GM21515 (cell line): Measurements from ENCODE around the gene HOXC5.

Source experiments
- ATAC-seq: cut with Tn5 transposase; IDR thresholded peaks from one replicate; pipeline ENCODE4 v1.9.1; 2021; ENCODE audit not compliant: unreplicated experiment

The HOXC5 gene

DNA sequence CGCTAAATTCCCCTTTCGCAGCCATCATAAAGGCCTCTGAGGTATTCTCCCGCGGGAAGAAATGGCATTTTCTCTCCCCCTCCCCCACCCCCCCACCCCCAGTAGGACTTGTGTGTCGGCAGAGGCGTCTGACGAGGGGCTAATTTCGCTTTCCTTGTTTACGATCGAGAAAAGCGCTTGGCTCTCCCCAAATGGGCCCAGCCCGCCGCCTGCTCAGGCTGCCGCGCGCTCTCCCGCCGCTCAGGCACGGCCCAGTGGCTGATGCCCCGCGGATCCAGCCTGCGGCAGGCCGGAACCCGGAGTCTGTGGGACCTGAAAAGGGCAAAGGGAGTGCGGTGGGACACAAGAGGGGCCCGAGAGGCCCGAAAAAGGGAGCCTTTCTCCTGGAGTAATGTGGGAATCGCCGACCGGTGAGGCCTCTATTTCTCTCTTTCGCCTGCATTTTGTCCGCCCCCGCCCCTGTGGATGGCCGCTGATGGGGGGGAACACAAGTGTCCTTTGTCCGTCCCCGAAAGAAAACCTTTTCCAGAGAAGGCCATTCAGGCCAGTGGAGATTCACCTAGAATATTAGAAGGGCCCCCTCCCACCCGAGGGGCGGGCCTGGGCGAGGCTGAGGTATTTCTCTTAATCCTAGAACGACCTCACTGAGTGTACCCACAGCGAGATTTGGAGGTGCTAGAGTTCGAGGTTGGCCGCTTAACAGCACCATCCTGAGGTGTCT, 13.6 kb upstream of the HOXC5 start:
- ATAC-seq: no peak

DNA sequence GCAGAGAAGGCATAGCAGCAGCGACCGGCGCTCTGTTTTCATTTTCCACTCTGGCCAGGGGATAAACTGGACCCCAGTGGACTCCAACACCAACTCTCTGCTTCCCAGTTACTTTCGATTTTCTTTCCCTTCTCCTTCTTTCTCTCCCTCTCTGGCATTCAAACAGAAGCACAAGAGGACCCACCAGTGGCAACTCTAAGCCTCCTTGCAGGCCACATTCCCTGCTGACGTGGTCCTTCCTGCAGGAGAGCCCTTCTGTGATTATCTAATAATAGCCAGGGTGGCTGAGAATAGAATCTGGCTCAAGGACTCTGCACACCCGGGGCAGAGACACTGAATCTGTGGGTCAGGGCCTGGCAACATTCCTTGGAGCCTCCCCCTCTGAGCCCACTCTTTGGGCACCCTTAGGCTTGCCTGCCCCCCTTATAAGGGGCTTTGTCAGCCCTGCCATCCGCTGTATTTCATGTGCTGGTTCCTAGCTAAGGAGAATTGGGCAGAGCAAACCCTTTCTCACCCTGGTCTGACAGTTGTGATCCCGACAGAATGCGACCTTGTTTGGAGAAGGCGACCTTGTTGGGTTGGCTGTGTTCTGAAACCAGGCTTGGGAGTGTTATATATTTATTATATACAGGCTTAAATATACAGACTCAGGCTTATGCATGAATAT, 12.8 kb upstream of the HOXC5 start:
- ATAC-seq: no peak

DNA sequence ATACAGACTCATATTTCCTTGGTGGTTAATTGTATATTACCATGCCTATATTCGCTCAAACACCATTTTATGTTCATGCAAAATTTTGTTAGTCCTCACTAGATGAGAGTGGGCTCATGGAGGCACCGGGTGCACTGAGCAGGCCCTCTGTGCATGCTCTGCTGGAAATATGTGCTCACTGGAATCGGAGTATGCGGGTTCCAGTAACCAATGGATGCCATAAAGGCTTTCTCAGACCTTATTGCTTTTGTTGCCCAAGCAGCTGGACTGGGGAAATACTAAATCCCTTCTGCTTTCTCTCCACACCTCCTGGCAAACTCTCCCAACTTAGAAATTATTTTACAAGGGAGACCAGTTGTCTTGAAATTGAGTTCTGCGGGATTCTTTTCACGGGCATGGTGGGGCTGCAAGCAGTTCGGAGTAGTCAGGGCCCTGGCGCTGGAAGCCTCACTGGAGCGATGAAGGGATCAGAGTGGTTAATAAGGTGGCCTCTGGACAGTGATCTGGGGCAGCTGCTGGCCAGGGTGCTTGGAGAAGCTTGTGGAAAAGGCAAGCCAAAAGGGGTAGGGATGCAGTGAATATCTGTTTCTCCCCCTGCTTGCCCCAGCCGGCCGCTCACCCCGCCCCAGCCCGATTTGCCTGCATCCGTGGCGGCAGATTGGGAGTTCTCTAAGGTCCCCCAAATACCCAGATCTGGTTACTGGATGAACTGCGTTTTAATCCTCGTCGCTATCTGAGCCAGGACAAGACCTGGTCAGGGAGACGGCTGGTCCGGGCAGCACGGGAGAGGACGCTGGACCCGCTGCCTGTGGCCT, 12.1 kb upstream of the HOXC5 start:
- no peak for ATAC-seq

DNA sequence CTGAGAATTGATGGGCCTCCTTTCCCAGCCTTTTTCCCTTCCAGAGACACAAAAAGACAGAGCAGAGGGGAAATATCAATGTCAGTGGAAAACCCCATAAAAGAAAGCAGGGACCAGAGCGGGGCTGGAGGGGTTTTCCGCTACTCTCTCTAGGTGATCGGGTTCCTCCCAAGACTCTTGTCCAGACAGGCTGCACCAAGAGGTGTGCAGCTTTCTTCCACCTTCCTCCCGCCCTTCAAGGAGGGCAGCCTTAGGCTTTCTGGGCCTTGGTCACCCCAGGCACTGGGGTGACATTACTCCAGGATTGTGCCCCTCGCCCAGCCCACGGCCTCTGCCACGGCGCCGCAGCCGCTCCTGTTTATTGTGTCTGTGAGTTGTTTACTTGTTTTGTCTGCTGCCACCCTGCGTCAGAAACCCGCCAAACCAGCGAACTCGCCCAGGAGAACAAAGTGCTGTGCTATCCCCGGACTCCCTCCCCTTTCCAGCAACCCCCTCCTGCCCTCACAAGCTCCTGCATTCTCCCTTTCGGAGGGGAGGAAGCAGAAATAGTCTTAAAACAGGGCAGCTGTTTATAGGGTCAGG, 11.3 kb upstream of the HOXC5 start:
- no peak for ATAC-seq

DNA sequence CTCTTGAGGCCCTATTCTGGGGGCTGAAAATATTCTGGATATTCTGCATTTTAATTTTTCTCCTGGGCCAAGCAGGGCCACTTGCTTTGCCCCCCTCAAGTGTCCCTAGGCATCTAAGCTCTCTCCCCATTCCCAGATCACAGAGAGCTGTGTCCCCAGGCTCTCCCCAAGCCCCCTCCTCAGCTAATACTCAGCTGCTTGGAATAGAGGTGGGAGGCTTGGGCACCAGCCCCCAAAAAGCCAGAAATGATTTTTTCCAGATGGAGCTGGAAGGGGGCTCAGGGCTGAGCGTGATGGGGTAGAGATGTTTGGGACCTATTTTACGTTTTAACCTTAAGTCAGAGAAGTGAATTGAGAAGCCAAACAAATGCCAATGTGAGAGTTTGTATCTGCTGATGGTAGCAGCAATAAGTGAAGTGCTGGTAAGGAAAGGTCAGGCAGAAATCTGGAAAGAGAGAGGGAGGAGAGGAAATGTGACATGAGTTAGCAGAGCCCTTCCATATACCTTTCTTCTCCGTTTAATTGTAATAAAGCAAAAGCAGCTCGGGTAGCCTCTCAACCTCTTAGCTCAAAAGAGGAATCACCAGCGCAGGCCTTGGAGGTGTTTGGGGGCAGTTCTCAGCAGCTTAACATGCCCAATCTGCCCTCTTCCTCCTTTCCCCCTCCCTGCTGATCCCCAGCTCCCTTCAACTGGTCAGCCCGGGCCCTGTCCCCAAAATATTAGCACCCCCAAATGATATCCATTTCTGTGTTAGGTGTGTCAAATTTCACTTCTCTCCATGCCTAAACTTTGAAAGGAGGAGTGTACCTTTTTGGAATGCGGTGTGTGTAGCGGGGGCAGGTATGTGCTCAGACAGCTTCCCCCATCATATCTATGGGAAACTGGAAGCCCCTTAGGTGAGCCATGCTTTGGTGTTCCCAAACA, 9.6 kb upstream of the HOXC5 start:
- no peak for ATAC-seq

DNA sequence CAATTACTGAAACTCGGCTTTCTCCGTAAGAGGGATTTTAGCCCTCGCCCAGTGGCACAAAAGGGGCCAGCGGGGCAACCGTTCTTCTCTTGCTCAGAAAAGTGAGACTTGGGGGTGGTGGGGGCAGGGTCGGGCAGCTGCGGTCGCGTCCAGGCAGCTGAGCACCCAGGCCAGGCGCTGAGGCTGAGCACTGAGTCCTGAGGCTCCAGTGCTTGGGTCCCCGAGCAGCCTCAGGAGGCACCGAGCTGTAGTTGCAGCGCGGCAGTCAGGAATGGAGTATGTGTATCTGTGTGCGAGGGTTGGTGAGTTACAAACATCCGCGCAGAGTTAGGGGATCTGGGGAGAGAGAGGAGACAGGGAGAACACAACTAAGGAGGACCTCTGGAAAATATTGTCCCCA, 8.7 kb upstream of the HOXC5 start:
- no peak for ATAC-seq

DNA sequence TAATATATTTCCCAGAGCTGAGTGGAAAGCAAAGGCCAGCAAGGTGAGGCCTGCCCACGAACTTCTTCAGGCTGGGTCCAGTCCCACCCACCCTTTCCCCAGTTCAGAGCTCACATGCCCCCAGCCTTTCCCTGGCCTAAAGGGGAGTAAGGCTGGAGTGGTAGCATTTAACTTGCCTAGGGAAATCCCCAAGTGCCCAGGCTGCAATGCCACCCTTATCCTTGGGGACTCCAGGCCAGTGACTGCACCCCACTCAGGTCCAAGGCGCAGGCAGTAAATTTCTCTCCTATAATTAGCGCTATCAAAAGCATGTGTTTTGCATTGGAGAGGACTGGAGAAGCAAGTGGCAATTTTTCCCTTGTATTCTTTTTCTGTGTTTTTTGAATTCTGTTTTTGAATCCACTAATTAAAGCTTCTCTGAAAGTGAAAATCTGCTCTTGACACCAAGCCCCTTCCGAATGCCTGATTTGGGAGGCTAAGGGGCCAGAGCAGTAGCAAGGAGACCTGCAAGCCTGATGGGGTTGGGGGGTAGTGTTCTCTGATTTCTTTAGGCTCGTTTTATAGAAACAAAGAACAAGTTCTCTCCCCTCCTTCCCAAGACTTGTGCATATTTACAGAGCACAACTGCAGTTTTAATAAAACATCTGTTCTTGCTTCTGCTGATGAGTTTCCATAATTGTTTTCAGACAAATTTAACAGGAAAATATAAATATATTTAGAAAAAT, 8.1 kb upstream of the HOXC5 start:
- no peak for ATAC-seq

DNA sequence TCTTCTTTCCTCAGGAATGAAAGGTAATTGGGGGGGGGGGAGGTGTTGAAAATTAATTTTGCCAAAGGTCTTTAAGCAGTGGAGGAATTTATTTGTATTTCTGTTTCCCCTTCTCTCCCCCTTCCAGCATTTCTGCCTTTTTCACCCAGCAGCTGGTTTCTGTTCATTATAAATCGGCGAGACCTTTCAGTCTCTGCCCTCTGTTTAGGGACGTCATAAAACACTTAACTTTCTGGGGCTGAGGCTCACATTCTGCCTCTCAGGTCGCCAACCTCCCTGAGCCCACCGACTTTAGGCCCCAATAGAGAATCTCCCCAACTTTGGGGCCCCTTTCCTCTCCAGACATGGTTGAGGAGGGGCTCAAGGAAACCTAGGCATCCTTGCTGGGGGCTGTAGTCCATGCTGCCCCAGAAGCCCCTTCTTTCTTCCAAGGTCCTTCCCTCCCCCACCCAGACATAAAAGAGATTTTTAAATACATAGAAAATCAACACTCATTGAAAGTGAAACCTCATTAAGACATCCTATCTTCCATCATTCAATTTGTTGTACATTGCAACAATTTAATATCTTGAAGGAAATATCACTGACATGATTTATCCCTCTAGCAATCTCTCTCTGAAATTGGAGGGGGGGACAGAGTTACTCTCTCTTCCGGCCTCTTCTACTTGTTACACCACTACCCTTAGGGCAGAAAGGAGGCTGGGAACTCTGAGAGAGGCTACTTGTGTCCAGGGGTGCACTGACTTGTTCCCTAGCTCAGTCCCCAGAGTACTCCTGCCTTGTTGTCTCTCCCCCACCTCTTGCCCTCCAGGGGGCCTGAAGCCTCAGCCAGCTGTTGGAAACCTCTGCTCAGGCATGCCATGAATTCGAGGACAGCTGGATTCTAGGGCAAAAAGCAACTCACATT, 7.1 kb upstream of the HOXC5 start:
- ATAC-seq: no peak

DNA sequence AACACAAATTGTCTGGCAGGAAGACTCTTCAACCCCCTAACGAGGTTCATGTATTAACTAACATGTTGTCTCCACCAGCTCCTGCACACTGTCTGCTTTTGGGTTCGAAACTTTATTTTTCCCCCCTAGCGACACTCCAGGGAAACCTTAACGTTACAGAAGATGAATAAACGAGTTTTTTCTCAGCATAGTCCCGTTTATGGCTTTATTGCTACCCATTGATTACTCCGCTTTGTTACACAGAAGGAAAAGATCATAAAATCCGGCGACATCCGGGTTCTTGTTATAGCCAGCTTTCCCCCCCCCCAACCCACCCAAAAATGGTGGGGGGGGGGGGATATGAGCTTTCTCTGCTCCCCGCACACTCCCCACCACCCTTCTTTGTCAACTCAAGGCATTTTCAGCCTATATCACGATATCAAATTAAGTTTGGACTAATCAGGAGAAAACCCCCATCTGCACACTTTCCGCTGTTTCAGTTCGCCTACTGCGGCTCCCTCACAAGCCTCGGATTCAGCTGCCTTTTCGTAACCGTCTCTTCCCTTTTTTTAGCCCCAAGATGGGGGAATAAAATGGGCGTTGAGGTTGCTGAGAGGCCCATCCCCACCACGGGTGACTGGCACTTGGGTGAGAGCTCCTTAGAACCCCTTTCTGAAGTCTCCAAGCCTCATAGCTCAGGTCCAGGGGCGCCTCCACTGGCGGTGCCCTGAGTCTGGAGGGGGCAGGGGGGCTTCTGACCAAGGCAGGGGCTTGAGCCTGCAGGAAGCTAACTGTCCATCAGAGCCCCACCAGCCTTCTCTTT, 6.0 kb upstream of the HOXC5 start:
- no peak for ATAC-seq

DNA sequence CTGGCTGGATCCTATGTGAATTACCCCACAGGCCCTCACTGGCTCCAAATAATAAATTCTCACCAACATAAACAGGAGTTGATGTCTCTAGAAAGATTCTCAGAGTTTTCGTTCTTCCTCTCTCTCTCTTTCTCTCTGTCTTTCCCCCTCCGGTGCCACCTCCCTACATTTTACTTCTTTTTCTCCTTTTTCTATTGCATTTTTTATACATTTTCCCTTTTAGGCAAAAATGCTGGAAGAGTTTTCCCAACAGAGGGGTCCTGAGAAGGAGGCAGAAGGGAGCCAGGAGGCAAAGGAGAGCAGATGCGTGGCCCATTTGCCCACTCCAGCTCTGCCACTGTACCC, 5.4 kb upstream of the HOXC5 start:
- ATAC-seq: no peak

DNA sequence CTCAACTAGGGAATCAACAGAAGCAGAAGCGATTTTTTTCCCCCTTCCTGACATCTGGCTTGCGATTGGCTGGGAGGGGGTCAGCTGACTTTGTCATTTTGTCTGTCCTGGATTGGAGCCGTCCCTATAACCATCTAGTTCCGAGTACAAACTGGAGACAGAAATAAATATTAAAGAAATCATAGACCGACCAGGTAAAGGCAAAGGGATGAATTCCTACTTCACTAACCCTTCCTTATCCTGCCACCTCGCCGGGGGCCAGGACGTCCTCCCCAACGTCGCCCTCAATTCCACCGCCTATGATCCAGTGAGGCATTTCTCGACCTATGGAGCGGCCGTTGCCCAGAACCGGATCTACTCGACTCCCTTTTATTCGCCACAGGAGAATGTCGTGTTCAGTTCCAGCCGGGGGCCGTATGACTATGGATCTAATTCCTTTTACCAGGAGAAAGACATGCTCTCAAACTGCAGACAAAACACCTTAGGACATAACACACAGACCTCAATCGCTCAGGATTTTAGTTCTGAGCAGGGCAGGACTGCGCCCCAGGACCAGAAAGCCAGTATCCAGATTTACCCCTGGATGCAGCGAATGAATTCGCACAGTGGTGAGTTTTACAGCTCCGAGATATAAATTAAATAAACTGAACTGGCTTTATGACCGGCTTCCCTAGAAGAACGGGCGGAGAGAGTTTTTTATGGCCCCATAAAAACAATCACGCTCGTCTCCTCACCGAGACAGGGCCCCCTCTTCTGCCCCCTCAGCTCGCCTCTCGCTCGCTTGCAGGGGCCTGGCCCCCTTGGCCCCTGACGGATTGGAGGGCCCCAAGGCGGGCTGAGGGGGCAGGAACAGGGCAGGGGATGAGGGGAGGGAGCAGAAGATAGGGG, 4.3 kb upstream of the HOXC5 start, which contains the start of gene HOXC6:
TSS of gene HOXC6 (plus strand) at position 127 of the 888 bp plus-strand sequence. CDS start at position 209, 82 bp downstream.
- no peak for ATAC-seq

DNA sequence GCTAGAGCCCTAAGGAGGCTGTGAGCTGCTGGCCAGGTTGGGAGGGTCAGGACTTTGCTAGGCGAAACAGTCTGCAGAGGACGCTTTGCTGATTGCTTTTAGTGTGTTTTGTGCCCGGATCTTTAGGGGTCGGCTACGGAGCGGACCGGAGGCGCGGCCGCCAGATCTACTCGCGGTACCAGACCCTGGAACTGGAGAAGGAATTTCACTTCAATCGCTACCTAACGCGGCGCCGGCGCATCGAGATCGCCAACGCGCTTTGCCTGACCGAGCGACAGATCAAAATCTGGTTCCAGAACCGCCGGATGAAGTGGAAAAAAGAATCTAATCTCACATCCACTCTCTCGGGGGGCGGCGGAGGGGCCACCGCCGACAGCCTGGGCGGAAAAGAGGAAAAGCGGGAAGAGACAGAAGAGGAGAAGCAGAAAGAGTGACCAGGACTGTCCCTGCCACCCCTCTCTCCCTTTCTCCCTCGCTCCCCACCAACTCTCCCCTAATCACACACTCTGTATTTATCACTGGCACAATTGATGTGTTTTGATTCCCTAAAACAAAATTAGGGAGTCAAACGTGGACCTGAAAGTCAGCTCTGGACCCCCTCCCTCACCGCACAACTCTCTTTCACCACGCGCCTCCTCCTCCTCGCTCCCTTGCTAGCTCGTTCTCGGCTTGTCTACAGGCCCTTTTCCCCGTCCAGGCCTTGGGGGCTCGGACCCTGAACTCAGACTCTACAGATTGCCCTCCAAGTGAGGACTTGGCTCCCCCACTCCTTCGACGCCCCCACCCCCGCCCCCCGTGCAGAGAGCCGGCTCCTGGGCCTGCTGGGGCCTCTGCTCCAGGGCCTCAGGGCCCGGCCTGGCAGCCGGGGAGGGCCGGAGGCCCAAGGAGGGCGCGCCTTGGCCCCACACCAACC, 3.1 kb upstream of the HOXC5 start:
- ATAC-seq: no peak

DNA sequence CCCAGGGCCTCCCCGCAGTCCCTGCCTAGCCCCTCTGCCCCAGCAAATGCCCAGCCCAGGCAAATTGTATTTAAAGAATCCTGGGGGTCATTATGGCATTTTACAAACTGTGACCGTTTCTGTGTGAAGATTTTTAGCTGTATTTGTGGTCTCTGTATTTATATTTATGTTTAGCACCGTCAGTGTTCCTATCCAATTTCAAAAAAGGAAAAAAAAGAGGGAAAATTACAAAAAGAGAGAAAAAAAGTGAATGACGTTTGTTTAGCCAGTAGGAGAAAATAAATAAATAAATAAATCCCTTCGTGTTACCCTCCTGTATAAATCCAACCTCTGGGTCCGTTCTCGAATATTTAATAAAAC, 2.4 kb upstream of the HOXC5 start:
- no peak for ATAC-seq

DNA sequence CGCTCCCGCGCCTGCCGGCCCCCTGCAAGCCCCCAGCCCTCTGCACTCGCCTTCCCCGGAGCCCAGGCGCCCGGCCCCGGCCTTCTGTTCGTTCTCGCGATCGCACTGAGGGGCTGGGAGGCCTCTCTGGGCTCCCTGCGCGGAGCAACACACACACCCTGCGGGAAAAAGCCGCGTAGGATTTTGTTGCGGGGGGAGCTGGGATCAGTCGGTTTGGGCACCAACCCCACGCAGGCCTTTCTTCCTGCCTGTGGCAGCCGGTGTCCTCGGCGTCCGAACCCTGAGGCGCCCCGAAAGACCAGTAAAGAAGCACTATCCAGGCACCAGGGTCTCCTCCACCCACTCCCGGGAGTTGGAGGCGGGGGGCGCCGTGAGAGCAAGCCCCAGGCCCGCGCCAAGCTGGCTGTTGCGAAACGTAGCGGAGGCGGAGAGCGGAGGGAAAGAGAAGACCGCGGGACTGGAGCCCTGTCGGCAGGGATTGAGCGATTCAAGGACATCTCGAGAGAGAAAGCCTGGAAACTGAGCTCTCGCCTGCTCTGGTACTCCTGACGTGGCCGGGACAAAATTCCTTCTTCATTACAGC, 1.9 kb upstream of the HOXC5 start:
- no peak for ATAC-seq

DNA sequence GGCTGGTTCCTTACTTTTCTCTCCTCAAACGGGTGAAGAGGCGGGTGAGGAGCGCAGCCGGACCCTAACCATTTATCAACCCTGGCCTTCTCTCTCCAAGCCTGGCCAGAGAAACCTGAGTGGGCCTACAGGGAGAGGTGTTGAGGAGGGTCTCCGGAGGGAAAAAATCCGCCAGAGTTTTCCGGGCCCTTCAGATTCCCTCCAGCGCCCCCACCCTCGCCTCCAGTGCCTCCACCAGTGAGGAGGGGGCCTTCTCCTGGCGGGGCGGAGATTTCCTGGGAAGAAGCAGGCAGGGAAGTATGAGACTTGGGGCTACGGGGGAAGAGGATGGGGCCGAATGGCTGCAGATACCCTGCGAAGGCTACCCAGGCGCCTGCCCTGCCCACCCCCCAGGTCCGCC, 1.4 kb upstream of the HOXC5 start:
- ATAC-seq: no peak
